ENCODE results near the gene GAL3ST1. TPM values are rescaled to one million over a fixed set of nuclear protein-coding genes. Genes with fewer than 3 reads are reported as not detected.
"Not testable (repeated sequence)": the region's sequence is repeated elsewhere in the genome, so short reads cannot be mapped to it uniquely, and the experiment has no call there.

GAL3ST1 gene
- total and polyA plus RNA-seq, 2 donors (not counting 1 experiment from before 2014, with no cell fraction given), result 0.70 TPM; not detected in 1

DNA sequence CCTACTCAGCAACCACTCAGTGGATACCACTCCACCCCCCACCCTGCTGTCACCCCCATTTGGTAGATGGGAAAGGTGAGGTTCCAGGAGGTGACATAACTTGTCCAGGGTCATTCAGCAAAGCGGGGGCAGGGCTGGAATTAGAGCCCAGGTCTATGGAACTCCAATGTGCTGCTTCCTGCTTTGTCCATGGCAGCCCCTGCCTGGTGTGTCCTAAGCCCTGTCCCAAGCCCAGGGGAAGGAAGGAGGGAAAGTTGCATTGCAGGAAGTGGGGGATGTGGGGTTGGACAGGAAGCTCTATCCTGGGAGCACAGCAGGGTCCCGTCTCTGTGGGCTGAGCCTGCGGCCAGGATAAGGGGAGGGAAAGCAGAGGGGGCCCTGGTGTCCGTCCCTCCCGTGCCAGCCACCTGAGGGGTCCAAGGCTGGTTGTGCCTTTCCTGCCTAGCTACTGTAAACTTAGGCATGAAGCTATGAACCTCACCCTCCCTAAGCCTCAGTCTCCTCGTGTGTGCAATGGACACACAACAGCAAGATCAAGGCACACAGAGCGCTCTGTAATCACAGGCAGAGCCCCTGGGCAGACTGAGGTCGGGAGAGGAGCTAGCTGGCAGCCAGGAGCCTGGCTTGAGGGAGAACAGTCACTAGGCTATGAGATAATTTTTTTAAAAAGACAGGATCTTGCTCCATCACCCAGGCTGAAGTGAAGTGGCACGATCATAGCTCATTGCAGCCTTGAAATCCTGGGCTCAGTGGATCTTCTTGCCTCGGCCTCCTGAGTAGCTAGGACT lies 12.9 kb downstream of the GAL3ST1 start:
- TF ChIP-seq, protein P1, sequence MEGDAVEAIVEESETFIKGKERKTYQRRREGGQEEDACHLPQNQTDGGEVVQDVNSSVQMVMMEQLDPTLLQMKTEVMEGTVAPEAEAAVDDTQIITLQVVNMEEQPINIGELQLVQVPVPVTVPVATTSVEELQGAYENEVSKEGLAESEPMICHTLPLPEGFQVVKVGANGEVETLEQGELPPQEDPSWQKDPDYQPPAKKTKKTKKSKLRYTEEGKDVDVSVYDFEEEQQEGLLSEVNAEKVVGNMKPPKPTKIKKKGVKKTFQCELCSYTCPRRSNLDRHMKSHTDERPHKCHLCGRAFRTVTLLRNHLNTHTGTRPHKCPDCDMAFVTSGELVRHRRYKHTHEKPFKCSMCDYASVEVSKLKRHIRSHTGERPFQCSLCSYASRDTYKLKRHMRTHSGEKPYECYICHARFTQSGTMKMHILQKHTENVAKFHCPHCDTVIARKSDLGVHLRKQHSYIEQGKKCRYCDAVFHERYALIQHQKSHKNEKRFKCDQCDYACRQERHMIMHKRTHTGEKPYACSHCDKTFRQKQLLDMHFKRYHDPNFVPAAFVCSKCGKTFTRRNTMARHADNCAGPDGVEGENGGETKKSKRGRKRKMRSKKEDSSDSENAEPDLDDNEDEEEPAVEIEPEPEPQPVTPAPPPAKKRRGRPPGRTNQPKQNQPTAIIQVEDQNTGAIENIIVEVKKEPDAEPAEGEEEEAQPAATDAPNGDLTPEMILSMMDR (IDR thresholded peaks at IDR 0.05), result no peak
- no peak for TF ChIP-seq EZH2 (IDR thresholded peaks at IDR 0.05; ENCODE audit: borderline replicate concordance, insufficient read depth, low read depth, low read length, poor library complexity, severe bottlenecking)
- Histone ChIP-seq H3K27me3 (replicated peaks in 1 of 4; ENCODE audit: control extremely low read depth in 1 of 4, control insufficient read depth in 3 of 4, insufficient read depth in 4 of 4, low read length in 3 of 4) (no peaks in the 10 kb centered on the region), H3K4me2 (replicated peaks; ENCODE audit: low read depth, low read length, poor library complexity, severe bottlenecking) (no peak overlapping the region), H3K27ac (ENCODE audit: low read length in 2 of 2) (no peak overlapping the region), H3K36me3 (replicated peaks in 1 of 2; ENCODE audit: control extremely low read depth in 1 of 2, control insufficient read depth in 1 of 2, extremely low read depth in 1 of 2, insufficient read depth in 2 of 2, low read length in 1 of 2) (no peaks in the 10 kb centered on the region), H4K20me1 (ENCODE audit: control insufficient read depth, insufficient read depth, low read length, poor library complexity, severe bottlenecking) (no peaks in the 10 kb centered on the region), H3K4me3 (ENCODE audit: control extremely low read depth in 1 of 5, extremely low read depth in 1 of 5, insufficient read depth in 1 of 5, low read depth in 2 of 5, low read length in 4 of 5) (no peak overlapping the region), H3K4me1 (ENCODE audit: control insufficient read depth in 2 of 2, insufficient read depth in 2 of 2, low read length in 2 of 2) (no peaks in the 10 kb centered on the region), H2AFZ (ENCODE audit: insufficient read depth, low read depth, low read length, poor library complexity, severe bottlenecking) (no peak overlapping the region), H3K9me3 (ENCODE audit: control extremely low read depth in 1 of 3, control insufficient read depth in 2 of 3, insufficient read depth in 1 of 3, low read length in 2 of 3) (no peaks in the 10 kb centered on the region), H3K79me2 (ENCODE audit: control insufficient read depth, insufficient read depth, low read length) (no peaks in the 10 kb centered on the region), H3K9ac (ENCODE audit: low read length) (no peak overlapping the region)
- H3K4me1 Mint-ChIP-seq, result no peaks in the 10 kb centered on the region
- DNase-seq, result no peak
- no peak overlapping the region for H3K4me3 Mint-ChIP-seq
- H3K27ac Mint-ChIP-seq, result no peak overlapping the region
- ChIA-PET CTCF (no interaction called here), POLR2A (interaction anchor here (0.8 kb wide), 1 partner anchor 30 kb away, joined by 3 read pairs; the partner anchor contains the start of gene PES1)
- WGBS (ENCODE audit: insufficient coverage), result 77% methylated on average over 10 of the region's 10 CpGs
- H3K27me3 Mint-ChIP-seq, result peaks cover 13% of the 10 kb centered on the region
- no peak for ATAC-seq (ENCODE audit: low read depth)
- H3K9me3 Mint-ChIP-seq (ENCODE audit: insufficient read depth), result no peaks in the 10 kb centered on the region
- intact Hi-C loops (cut with micrococcal nuclease), result no loop called here

DNA sequence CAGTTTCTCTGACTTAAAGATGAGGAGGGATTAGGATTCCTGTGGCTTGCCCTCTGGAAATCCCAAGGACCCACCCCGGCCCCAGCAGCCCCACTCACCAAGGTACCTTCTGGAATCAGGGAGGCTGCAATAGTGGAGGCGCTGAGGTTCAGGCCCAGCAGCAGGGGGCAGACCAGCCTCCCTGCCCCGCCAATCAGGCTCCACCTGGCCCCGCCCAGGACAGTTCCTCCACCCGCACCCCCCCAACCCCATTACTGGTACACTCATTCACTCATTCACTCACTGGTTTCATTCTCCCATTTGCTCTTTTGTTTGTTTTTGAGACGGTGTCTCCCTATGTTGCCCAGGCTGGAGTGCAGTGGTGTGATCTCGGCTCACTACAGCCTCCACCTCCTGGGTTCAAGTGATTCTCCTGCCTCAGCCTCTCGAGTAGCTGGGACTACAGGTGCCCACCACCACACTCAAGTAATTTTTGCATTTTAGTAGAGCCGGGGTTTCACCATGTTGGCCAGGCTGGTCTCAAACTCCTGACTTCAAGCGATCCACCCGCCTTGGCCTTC lies 13.7 kb downstream of the GAL3ST1 start:
- intact Hi-C loops (cut with micrococcal nuclease); H3K9me3 Mint-ChIP-seq (ENCODE audit: insufficient read depth); H3K9ac ChIP-seq (ENCODE audit: low read length); H3K36me3 ChIP-seq (replicated peaks in 1 of 2; ENCODE audit: control extremely low read depth in 1 of 2, control insufficient read depth in 1 of 2, extremely low read depth in 1 of 2, insufficient read depth in 2 of 2, low read length in 1 of 2); H3K4me3 ChIP-seq (ENCODE audit: control extremely low read depth in 1 of 5, extremely low read depth in 1 of 5, insufficient read depth in 1 of 5, low read depth in 2 of 5, low read length in 4 of 5); H2AFZ ChIP-seq (ENCODE audit: insufficient read depth, low read depth, low read length, poor library complexity, severe bottlenecking); H3K79me2 ChIP-seq (ENCODE audit: control insufficient read depth, insufficient read depth, low read length); H4K20me1 ChIP-seq (ENCODE audit: control insufficient read depth, insufficient read depth, low read length, poor library complexity, severe bottlenecking); H3K4me2 ChIP-seq (replicated peaks; ENCODE audit: low read depth, low read length, poor library complexity, severe bottlenecking); H3K4me3 Mint-ChIP-seq; CTCF ChIA-PET; DNase-seq; H3K27me3 ChIP-seq (replicated peaks in 1 of 4; ENCODE audit: control extremely low read depth in 1 of 4, control insufficient read depth in 3 of 4, insufficient read depth in 4 of 4, low read length in 3 of 4); H3K9me3 ChIP-seq (ENCODE audit: control extremely low read depth in 1 of 3, control insufficient read depth in 2 of 3, insufficient read depth in 1 of 3, low read length in 2 of 3); ATAC-seq (ENCODE audit: low read depth); H3K27ac Mint-ChIP-seq; H3K27ac ChIP-seq (ENCODE audit: low read length in 2 of 2); H3K4me1 ChIP-seq (ENCODE audit: control insufficient read depth in 2 of 2, insufficient read depth in 2 of 2, low read length in 2 of 2); H3K4me1 Mint-ChIP-seq: not testable (repeated sequence)
- peaks cover 13% of the 10 kb centered on the region for H3K27me3 Mint-ChIP-seq
- POLR2A ChIA-PET, result interaction anchor here (0.8 kb wide), 1 partner anchor 31 kb away, joined by 3 read pairs; the partner anchor contains the start of gene PES1
- 86% methylated on average over 10 of the region's 11 CpGs for WGBS (ENCODE audit: insufficient coverage)

Measured in B cell (primary cell).